DMS153 (cell line): ENCODE results near the gene AGMO.
"Not testable (repeated sequence)": the region's sequence is repeated elsewhere in the genome, so short reads cannot be mapped to it uniquely, and the experiment has no call there.

Experiments
- DNase-seq: peaks from one replicate; lab custom pipeline; 2025; lab: John Stamatoyannopoulos, UW

Gene AGMO

DNA sequence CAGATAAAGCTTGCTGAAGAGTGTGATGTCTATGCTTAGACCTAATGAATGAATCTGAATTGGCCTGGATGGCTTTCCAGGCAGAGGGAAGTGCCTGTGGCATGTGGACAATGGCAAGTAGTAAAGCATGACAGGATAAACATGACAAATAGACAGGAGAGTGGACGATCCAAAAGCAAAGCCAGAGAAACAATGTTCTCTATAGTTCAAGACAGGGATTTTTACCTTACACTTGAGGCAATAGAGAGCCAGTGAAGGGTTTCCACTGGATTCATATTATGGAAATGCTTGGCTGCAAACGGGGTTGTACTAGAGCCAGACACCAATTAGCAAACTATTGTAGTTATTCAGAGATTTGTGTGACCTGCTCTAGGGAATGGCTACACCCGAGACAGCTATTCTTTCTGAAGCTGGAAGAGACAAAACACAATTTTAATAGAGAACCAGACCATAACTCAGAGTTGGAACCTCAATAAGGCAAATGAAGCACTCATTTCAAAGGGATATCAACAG lies 2.3 kb downstream of the AGMO start:
- peak; percentile 89 for DNase-seq

DNA sequence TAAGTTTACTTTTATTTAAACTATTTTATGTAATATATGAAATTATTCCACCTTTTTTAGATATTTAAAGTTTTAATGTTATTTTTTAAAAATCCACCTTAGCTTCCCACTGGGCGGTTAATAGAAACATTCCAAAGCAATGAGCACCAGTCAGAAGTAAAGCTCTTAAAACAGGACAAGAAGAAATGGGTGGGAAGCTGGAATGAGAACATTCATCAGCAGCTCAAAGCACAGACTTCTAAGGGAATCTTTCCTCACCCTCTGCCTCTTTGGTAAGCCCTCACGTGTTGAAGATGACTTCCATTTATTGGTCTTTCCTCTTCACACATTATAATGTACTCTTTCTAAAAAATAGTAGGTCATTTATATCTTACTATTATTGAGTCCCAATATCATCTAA lies 3.1 kb downstream of the AGMO start:
- no peak for DNase-seq

DNA sequence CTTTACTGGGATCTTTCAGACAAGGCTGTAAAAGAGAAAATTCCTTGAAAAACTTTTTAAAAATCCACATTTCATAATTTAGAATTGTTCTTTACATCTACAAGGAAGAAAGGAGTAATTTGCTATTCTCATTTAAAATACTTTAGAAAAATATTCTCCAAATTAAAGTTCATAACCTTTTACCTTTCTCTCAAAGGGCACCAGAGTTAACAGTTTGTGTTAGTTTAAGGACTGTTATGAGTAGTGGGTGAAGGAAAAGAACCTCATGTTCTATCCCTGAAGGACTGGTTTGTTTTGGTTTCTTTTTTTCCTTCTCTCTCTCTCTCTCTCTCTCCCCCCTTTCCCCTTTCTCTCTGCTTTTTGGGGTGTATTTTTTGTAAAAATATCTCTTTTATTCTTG lies 4.1 kb downstream of the AGMO start:
- no peak for DNase-seq

DNA sequence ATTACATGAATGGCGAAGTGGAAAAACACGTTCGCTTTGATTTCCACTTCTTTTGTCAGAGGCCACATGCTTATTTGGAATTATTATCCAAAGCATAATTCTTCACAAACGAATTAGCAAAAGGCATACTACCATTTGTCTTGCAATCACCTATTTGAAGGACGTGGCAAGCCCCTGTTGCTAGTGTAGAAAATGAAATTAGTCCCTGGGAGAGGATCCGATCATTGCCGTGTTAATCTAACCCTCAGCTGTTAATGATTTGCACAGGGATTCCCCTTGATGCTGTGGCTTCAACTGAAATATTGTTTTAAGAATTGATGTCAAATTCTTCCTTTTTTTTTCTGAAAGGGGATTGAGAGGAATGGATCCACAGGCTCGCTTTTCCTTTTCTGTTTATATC lies 4.6 kb downstream of the AGMO start:
- DNase-seq: no peak

DNA sequence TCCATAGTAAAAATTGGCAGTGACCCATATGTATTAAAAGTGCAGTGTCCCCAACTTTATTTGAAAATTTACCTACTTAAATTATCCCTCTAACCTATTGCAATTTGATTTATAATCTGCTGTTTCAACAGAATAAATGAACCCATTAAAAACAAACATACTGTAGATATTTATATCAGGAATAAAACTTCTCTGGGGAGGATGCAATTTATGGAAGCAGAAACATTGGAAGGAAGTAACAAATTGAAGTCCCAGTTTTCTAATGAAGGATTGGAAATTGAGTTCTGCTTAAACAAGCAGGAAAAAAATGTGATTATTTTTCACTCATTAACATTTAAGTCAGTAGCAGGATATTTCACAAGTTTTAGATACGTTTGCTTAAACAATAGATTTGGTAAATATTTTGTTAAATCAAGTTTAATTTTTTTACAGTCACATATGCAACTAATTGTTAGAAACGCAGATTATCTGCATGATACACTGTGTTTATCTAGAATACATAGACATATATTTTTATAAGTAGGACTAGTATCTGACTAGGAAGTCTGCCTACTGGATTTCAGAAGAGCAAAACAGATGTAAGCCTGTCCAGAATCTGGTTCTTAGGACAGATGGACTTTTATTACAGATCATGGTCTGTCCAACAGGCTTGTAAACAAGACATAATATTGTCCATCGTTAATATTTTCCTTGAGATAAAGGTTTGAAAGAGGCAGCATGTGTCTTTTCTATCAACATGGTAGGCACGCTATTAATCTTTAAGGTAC lies 5.3 kb downstream of the AGMO start:
- DNase-seq: no peak

DNA sequence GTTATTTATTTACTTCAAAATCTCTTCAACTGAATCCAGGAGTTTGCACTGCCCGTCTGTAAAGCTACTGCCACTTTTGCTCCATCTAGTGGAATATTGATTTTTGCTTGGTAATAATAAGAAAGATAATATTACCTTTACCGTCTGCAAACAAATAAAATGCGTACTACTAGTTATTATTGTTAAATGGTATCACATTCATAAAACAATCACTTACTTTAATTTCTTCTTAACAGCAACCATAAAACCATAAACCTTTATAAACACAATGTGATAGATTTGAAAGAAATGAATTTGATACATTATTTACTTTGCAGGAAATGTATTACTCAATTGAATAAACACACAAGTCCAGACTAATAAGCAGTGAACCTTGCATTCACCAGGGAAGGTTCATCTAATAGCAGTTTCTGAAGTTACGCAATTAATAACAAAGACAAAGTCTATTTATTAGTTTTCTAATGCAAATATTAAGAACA lies 6.4 kb downstream of the AGMO start:
- peak; percentile 80 for DNase-seq

DNA sequence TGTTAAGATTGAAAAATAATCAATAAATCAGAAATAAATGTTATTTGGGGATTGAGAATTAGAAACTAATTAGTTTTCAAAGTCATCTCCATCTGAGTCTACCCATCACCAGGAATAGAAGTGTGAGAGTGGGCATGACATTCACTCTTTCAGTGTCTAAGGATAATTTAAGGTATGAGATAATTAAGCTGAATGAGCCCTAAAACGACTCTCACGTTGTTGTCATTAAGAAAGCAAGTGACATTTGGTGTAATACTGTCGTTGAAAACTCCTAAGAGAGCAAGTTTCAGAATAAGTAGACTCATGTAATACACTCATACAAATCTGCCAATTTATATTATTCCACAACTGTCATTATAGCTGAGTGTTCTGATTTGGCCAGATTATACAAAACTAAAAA lies 7.1 kb downstream of the AGMO start:
- DNase-seq: no peak

DNA sequence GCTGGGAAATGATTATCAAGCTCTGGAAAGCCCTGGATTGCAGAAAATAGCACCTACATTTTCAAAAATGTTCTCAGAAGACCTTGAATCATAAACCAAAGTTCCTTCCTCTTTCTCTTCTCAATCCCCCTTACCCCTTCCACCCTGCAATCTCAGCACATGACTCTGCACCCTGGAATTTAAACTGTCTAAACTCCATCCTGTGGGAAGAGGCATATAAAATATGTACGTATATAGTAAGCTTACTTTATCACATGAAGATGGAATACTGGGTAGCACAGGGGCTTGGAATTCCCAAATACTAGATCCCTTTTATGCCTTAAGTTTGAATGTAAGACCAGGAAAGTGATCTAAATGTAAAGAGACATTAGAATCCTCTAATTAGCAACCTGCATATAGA lies 7.7 kb downstream of the AGMO start:
- no peak for DNase-seq

DNA sequence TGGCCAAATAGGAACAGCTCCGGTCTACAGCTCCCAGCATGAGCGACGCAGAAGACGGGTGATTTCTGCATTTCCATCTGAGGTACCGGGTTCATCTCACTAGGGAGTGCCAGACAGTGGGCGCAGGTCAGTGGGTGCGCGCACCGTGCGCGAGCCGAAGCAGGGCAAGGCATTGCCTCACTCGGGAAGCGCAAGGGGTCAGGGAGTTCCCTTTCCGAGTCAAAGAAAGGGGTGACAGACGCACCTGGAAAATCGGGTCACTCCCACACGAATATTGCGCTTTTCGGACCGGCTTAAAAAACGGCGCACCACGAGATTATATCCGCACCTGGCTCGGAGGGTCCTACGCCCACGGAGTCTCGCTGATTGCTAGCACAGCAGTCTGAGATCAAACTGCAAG lies 14.5 kb downstream of the AGMO start:
- DNase-seq: not testable (repeated sequence)

DNA sequence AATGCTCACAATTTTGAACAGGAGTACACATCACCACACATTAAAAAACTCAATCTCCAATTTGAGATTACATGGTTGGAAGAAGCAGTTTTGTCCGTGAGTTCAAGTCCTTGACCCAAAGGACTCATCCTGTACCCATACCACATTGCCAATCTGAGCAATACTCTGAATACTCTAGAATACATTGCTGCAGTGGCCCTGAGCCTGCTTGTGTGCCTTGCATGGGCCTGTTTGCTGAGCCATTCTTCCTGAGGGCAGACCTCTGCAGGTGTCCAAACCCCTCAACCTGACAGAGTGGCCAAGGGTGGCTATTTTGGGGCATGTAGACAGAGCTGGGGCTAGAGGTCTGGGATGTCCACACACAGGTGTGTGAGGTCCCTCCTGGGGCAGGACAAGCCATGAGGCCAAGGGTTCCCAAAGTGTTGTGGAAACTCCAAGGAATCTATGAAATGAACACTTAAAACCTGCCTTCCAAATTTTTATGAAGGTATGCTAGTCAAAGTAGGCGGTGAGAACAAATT lies 15.5 kb downstream of the AGMO start:
- DNase-seq: no peak

DNA sequence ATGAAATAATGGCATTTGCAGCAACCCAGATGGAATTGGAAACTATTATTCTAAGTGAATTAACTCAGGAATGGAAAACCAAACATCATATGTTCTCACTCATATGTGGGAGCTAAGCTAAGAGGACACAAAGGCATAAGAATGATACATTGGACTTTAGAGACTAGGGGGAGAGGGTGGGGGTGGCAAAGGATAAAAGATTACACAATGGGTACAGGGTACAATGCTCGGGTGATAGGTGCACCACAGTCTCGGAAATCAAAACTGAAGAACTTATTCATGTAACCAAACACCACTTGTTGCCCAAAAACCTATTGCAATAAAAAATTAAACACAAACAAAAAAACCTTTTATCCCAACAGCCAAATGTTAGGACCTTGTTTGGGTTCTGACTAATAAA lies 17.8 kb downstream of the AGMO start:
- DNase-seq: no peak

DNA sequence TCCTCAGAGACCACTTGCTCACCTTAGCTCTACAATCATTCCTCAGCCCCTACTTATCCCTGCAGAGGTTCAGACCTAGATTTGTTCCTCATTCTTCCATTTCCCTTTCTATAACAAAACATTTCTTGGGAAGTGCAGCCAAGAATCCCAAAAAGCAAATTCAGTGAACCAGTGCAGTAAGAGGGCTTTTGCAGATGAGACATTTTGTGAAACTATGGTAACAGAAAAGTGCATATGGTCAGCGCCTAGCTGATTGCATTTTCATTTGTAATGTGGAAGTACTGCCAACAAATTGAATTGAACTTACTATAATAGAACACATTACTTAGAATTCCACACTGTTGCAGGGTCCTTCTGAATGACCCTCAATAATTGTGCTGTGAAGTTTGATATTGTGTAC lies 18.6 kb downstream of the AGMO start:
- DNase-seq: no peak

DNA sequence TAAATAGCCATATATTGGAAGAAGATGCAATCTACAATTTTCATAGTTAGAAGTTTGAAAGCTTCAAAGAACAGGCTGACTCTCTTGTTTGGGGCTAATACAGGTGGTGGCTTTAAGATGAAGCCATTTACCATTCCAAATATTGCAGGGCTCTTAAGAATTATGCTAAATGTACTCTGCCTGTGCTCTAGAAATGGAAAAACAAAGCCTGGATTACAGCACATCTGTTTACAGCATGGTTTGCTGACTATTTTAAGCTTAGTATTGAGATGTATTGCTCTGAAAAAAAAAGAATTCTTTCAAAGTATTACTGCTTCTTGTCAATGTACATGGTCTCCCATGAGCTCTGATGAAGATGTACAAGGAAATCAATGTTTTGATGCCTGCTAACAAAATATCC lies 34.2 kb downstream of the AGMO start:
- DNase-seq: no peak

DNA sequence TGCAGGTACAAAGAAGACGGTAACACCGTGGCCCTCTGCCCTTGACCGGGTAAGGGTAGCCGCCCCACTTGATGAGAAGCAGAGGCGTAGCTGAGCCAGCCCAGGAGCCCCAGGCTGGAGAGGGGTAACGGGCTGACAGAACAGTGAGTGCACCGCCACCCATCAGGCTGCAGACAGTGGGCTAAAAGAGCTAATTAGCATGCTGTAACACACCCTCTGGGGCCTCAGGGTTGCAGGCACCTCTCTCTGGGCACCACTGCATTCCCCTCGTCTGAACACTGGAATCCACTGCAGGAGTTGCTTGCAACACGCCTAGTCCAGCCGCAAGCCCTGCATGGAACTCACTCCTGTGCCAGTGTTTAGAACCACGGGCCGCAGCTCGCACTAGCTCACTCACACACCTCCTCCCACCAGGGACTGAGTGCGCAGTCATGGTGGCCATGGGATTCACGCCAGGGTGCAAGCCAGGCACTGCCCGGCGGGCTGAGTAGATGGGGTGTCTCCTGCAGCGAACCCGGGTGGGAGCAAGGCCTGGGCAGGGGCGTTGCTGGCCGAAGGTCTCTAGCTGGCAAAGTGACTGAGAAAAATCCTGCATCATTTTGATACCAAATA lies 36.1 kb downstream of the AGMO start:
- DNase-seq: no peak

DNA sequence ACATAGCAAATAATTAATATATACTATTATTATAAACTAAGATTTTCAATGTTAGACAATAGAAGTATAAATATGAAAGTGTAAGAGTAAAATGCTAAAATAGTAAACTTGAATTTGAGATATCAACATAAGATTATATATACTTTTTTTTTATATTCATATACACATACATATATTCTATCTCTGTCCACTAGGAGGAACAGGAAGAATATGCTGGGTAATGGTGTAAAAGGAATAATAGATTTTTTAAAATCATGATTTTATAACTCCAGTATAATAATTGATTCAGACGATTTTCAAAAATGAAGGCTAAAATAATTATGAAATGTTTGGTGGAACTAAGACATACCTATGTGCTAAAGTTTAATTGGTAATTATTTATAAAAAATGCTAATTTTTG lies 37.7 kb downstream of the AGMO start:
- DNase-seq: no peak

DNA sequence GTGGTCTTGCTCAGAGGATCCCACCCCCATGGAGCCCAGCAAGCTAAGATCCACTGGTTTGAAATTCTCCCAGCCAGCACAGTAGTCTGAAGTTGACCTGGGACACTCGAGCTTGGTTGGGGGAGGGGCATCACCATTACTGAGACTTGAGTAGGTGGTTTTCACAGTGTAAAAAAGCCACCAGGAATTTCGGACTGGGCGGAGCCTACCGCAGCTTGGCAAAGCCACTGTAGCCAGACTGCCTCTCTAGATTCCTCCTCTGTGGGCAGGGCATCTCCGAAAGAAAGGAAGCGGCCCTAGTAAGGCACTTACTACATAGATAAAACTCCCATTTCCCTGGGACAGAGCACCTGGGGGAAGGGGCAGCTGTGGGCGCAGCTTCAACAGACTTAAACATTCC lies 44.0 kb downstream of the AGMO start:
- not testable (repeated sequence) for DNase-seq

DNA sequence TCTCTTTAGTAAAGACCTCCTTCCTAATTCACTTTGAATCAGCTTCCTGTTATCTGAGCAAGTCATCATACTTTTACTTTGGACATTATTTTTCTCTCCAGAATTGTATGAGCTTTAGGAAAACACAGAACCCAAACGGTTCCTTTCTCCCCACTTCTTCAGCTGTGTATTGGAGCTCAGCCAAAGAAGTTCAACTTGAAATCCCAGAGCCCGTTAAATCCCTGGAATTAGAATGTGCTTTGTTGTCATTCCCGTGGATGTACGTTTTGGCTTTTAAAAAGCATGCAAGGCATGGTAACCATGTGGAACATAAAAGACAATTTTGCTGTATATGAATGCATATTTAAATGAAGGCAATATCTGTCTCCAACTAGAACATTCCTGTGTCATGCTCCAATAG lies 46.6 kb downstream of the AGMO start:
- no peak for DNase-seq

DNA sequence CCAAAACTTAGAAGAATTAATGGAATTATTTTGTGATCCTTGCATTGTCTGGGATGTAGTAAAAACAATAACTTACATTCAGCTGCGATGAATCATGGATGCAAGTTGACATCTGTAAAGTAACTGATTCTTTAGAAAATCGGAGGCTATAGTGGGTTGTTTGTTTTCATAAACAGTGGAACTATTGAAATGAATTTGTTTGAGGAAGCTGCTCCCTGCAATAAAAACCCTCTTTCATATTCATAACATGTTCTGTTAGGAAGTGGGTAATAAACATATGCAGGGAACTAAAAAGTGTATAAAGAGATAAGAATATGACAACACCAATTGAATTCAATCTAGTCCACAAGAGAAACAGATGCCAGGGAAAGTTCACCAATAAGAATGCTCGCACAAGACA lies 53.6 kb downstream of the AGMO start:
- no peak for DNase-seq

DNA sequence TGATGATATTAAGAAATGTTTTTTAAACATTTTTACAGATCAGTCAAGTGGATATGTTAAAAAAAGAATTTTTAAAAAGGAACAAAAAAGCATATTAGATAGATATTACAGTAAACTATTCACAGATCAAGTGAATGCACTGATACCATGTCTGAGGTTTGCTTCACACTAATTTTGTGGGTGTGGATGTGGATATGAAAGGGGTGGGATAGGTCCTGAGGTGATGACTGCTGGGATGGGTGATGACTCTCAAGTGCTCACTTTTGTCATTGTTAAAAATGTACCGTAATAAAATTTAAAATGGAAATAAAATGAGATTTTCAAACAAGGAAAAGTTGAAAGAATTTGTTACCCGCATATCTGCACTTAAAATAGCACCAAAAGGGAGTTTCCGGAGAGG lies 54.1 kb downstream of the AGMO start:
- DNase-seq: no peak

DNA sequence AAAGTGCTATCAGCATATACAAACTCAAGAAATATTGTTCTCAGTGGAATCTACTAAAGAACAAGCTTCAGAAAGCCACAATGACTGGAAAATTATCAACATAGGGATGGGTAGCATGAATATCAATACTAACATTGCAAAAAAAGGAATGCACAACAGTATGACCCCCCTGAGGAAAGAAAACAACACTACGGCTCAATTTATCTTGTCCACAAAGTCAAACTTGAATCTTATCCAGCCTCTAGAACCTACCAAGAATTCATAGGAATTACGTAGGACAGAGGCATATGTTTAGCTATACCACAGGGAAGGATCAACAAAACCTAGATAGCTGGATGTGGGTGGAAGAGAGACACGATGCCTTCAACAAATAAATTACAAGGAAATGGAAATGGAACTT lies 54.6 kb downstream of the AGMO start:
- no peak for DNase-seq

DNA sequence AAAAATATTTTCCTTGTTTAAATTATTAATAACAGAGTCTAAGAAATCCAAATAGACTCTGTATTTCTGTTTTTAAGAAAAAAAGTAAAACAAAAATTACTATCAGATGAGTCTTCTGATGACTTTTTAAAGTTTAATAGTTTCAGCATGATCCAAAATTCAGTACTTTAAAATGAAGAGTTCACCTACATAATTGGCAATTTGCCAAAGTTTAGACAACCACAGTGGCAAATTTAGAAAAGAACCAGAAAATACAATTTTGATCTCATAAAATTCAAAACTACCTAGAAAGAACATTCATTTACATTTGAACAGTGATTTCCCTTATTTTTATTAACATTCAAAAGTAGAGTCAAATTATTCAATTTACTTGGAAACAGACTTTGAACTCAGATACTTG lies 56.1 kb downstream of the AGMO start:
- DNase-seq: no peak

DNA sequence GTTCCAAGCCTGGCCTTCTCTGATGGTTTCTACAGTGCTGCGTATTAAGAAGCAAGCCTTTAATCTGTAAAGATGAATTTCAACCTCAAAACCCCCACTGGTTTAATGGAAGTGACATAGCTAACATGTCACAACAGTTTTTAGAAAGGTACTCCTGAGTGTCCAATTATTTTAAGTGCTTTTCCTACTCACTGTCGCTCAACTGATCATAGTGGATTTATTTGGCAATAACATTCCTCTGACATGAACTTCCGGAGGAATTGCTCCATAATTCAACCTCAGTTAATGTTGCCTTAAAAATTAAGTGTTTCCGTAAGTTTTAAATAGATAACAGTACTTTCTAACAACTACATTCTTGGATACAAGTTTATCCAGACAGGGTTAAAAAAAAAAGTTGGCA lies 57.5 kb downstream of the AGMO start:
- DNase-seq: no peak

DNA sequence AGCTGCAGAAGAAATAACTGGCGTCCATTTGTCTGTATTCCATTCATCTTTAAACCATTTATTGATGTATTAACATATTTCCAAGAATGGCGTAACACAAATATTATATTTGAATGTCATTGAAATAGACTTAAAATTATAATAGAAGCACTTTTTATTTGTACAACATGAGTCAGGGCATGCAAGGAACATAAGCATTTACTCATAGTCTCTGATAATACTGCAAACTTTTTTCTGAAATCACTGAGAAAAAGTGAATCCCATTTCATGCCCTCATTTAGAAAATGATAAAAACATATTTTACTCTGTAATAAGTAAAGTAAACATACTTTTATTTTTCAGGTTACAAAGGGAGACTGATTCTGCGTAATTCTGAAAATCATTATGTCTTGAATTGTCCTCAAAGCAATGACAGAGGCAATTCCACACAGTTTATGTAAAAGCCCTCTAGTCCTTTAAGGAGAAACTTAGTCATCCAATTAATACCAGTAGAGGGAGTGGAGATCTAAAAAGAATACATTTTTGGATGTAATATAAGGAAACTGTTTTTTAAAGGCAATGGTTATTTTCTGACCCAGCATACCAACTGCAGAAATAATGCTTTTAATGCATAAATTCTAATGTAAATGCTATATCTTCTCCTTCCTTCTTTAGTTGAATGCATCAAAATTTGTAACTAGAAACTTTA lies 58.1 kb downstream of the AGMO start:
- DNase-seq: no peak
